ENCODE measurements around the gene PEX14.

- TF ChIP-seq RAD21 (IDR thresholded peaks at IDR 0.05; ENCODE audit: low read depth): no peak
- TF ChIP-seq TEAD4 (IDR thresholded peaks at IDR 0.05): no peak
- TF ChIP-seq CEBPB (IDR thresholded peaks at IDR 0.05): no peak
- no peak for TF ChIP-seq EGR1 (IDR thresholded peaks at IDR 0.05)
- no peak for TF ChIP-seq FOXM1 (IDR thresholded peaks at IDR 0.05; ENCODE audit: borderline replicate concordance, low read depth)
- TF ChIP-seq YY1 (IDR thresholded peaks at IDR 0.05; ENCODE audit: low read depth): no peak
- TF ChIP-seq TCF12 (IDR thresholded peaks at IDR 0.05; ENCODE audit: low read depth): no peak
- TF ChIP-seq EP300 (IDR thresholded peaks at IDR 0.05; ENCODE audit: borderline replicate concordance): no peak
- TF ChIP-seq USF1 (IDR thresholded peaks at IDR 0.05): no peak
- no peak for TF ChIP-seq CREB1 (IDR thresholded peaks at IDR 0.05; ENCODE audit: low read depth)
These were observed 150.3 kb downstream of the PEX14 start for GRCh38 chr1:10625076-10625475.

Data from Ishikawa (cell line).